NOMO-1 treated with DMSO at 0.1 percent for 48 hours (cell line): ENCODE results near the gene OGFOD2.

Source experiments
- DNase-seq: peaks from one replicate; lab custom pipeline; 2025; ENCODE audit not compliant: unreplicated experiment; lab: John Stamatoyannopoulos, UW

Gene OGFOD2

DNA sequence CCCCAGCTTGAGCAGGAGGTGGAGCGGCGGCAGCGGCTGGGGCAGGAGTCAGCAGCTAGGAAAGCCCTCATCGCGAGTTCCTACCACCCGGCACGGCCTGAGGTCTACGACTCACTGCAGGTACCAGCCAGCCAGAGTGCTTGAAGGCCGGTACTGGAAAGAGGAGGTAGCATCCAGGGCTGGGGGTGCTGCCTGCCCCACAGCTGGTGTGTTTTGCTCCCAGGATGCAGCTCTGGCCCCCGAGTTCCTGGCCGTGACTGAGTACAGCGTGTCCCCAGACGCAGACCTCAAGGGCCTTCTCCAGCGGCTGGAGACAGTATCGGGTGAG lies 1.6 kb downstream of the OGFOD2 start:
- DNase-seq = no peak

GRCh38 chr12:122977153-122977552 lies 2.1 kb downstream of the OGFOD2 start:
- DNase-seq = no peak

- DNase-seq = no peak
Measured at GRCh38 chr12:122977655-122978392, 2.8 kb downstream of the OGFOD2 start.

- no peak for DNase-seq
Measured at GRCh38 chr12:122978507-122978955, 3.5 kb downstream of the OGFOD2 start.

GRCh38 chr12:122979001-122979907 lies 4.2 kb downstream of the OGFOD2 start:
- DNase-seq = no peak

DNA sequence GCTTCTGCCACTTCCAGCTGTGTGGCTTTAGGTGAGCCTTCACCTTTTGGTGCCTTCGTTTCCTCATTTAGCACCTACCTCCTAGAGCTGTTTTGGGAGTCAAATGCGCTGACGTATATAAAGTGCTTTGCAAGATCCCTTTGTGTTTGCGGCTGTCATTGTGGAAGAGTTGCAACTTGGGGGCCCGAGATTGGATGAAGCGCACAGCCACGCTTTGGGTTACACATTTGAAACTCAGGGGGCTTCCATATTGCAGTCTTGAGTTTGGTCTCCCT lies 4.8 kb downstream of the OGFOD2 start:
- peak; percentile 6 for DNase-seq

GRCh38 chr12:122980183-122981035 lies 5.4 kb downstream of the OGFOD2 start, which contains the start of gene ARL6IP4:
Gene ARL6IP4, plus strand, starts transcription at chr12:122980681. Its CDS starts 459 bp downstream, at chr12:122981140.
- DNase-seq = peak; percentile 49

DNA sequence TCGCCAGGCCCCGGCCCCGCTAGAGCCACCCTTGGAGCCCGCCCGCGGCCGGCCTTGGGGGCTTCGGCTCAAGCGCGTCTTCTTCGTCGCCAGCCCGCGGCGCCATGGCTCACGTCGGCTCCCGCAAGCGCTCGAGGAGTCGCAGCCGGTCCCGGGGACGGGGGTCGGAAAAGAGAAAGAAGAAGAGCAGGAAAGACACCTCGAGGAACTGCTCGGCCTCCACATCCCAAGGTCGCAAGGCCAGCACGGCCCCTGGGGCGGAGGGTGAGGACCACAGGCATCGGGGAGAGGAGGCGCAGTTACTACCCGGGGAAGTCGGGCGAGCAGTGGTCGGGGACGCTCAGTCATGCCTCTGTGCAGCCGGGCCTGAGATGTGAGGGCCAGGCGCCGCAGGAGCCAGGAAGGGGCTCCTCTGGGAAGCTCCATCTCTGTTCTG lies 6.0 kb downstream of the OGFOD2 start:
- no peak for DNase-seq

DNA sequence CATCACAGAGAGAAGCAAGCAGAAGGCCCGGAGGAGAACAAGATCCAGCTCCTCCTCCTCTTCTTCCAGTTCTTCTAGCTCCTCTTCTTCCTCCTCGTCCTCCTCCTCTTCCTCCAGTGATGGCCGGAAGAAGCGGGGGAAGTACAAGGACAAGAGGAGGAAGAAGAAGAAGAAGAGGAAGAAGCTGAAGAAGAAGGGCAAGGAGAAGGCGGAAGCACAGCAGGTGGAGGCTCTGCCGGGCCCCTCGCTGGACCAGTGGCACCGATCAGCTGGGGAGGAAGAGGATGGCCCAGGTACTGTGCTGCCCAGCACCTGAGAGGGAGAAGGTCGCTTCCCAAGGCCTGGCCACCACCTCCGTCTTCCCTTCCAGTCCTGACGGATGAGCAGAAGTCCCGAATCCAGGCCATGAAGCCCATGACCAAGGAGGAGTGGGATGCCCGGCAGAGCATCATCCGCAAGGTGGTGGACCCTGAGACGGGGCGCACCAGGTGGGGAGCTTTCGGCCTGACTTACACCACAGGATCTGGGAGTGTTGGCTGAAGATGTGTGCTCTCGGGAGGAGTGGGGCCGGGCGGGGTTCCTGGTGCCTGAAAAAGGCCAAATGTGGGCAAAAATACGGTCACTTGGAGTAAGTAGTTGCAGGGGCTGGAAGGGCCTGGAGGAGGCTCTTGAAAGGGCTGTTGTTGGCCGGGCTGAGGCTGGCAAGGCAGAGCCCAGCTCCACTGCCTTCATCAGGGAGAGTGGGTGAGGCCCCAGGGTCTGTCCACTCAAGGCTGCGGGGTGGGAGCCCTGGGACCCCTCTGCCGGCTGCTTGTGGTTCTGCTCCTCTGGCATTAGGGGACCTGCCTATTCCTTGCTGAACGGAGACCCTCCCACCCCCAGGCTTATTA lies 6.8 kb downstream of the OGFOD2 start:
- DNase-seq = no peak

- DNase-seq = no peak
Measured at GRCh38 chr12:122982477-122982815, 7.4 kb downstream of the OGFOD2 start.

GRCh38 chr12:122982963-122983788 lies 8.1 kb downstream of the OGFOD2 start:
- no peak for DNase-seq

- peak; percentile 14 for DNase-seq
Measured at GRCh38 chr12:122983789-122984515, 8.9 kb downstream of the OGFOD2 start.

- no peak for DNase-seq
Measured at GRCh38 chr12:122984612-122985337, 9.7 kb downstream of the OGFOD2 start.

DNA sequence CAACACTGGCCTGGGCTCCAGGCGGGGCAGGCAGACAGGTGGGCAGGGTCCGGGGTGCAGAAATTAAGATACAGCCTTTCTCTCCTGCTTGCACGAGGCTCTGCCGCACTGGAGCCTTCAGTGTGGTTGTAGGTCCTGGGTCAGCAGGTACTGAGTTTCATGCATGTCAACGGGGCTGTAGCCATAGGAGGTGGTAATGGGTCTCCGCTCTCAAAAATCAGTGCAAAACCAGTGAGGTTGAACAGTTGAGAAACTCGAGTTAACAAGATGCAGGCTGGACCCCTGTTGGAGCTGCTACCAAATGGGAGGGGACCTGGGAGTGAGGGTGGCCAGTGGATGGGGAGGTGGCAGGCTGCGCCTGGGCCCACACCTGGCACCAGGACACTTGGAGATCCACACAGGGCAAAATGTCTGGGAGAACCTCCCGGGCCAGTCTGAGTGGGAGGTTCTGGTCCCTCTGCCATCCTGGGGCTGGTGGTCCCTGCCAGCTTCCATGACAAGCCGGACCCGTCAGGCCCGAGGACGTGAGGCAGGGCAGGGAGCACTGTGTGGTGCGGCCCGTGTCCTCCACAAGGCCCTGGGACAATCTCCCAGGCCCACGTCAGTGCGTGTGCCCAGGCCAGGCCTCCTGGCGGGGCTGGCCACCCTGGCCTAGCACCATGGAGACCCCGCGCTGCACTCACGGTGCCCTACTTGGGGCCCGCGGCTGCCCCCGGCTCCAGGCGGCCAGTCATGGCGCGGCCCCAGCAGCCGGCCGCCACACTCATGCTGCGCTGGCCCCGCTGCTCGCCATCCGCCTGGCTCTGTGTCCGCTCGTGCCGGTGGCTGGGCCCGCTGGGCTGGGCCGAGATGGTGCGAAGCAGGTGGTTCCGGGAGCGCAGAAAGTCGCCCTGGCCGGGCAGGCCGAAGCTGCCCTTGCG lies 10.6 kb downstream of the OGFOD2 start:
- no peak for DNase-seq

DNA sequence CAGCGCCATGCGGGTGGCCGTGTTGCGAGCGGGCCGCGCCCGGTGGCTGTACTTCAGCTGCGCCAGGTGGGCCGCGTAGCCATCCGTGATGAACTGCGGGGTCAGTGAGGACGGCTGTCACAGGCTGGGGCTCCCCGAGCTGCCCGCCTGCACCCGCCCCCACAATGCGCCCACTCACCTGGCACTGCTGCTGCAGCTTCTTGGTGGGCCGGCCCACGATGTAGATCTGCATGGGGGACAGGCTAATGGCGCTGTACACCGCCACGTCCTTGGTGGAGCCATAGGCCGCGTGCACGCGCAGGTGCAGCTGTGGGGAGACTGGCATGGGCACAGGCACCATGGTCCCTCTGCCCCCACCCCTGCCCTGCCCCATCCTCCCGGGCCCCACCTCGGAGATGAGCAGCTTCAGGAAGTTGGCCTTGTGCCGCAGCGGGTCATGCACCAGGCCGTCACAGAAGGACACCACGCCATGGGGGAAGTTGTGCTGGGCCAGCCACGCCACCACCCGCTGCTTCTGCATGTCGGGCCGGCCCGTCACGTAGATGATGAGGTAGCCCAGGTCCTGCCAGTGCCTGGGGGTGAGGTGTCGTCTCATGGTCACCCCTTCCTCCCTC lies 11.3 kb downstream of the OGFOD2 start:
- DNase-seq = no peak

GRCh38 chr12:122987086-122987951 lies 12.3 kb downstream of the OGFOD2 start:
- DNase-seq = no peak
